ENCODE data around the gene NAGA.

NAGA gene

GRCh38 chr22:42022162-42022847 is 48.3 kb downstream of the NAGA start:
- DNase-seq (ENCODE audit: low read depth, low spot score): no peak
- ChIA-PET POLR2A (no interaction called here), CTCF (no interaction called here)
- no peak overlapping the region for H3K4me3 ChIP-seq (ENCODE audit: low read depth, low read length)
- no peak for TF ChIP-seq CTCF (IDR thresholded peaks at IDR 0.05; ENCODE audit: insufficient read depth, low read length, missing control alignments)

DNA sequence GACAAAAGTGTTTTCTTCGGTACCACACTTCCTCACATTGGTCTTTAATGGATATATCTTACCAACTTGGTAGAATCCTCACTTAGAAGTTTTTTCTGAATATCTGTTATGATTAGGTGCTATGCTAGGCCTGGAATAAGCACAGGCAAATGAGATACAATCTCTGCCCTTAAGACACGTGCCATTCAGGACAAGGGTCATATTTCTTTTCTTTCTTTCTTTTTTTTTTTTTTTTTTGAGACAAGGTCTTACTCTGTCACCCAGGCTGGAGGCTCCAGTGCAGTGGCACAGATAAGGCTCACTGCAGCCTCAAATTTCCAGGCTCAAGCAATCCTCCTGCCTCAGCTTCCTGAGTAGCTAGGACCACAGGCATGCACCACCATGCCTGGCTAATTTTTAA is 49.0 kb downstream of the NAGA start:
- ChIA-PET POLR2A (no interaction called here), CTCF (no interaction called here)
- no peak for DNase-seq (ENCODE audit: low read depth, low spot score)
- TF ChIP-seq CTCF (IDR thresholded peaks at IDR 0.05; ENCODE audit: insufficient read depth, low read length, missing control alignments): no peak
- H3K4me3 ChIP-seq (ENCODE audit: low read depth, low read length): no peak overlapping the region

DNA sequence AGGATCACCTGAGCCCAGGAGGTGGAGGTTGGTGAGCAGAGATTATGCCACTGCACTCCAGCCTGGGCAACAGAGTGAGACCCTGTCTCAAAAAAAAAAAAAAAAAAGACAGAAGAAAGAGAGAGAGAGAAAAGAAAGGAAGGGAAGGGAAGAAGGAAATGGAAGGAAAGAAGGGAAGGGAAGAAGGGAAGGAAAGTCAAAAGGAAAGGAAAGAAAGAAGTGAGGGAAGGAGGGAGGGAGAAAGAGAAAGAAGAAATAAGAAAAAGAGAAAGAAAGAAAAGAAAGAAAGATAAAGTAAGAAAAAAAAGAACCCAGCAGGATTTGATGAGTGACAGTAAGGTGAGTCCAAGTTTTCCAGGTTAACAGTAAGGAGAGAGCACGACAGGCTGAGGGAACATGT is 52.4 kb downstream of the NAGA start:
- ChIA-PET POLR2A (no interaction called here), CTCF (no interaction called here)
- no peak for TF ChIP-seq CTCF (IDR thresholded peaks at IDR 0.05; ENCODE audit: insufficient read depth, low read length, missing control alignments)
- H3K4me3 ChIP-seq (ENCODE audit: low read depth, low read length): no peak overlapping the region
- no peak for DNase-seq (ENCODE audit: low read depth, low spot score)

GRCh38 chr22:42016111-42016510 is 54.5 kb downstream of the NAGA start:
- TF ChIP-seq CTCF (IDR thresholded peaks at IDR 0.05; ENCODE audit: insufficient read depth, low read length, missing control alignments): no peak
- DNase-seq (ENCODE audit: low read depth, low spot score): no peak
- ChIA-PET POLR2A (interaction anchor here (0.6 kb wide), 1 partner anchor 23 kb away, joined by 3 read pairs; no protein-coding TSS in a partner anchor), CTCF (no interaction called here)
- no peak overlapping the region for H3K4me3 ChIP-seq (ENCODE audit: low read depth, low read length)

GRCh38 chr22:42013385-42013784 is 57.2 kb downstream of the NAGA start:
- ChIA-PET CTCF (no interaction called here), POLR2A (no interaction called here)
- TF ChIP-seq CTCF (IDR thresholded peaks at IDR 0.05; ENCODE audit: insufficient read depth, low read length, missing control alignments): no peak
- DNase-seq (ENCODE audit: low read depth, low spot score): no peak
- H3K4me3 ChIP-seq (ENCODE audit: low read depth, low read length): no peak overlapping the region

- no peak overlapping the region for H3K4me3 ChIP-seq (ENCODE audit: low read depth, low read length)
- CTCF ChIA-PET: no interaction called here
- no peak for DNase-seq (ENCODE audit: low read depth, low spot score)
- POLR2A ChIA-PET: no interaction called here
- no peak for TF ChIP-seq CTCF (IDR thresholded peaks at IDR 0.05; ENCODE audit: insufficient read depth, low read length, missing control alignments)
These were observed 59.8 kb downstream of the NAGA start for GRCh38 chr22:42010778-42011177.

All from AG04449 (cell line).